H9 (cell line): ENCODE results near the gene DDX46. TPM values are rescaled to one million over a fixed set of nuclear protein-coding genes. Genes with fewer than 3 reads are reported as not detected.

Experiments
- DNase-seq: peaks from one replicate; pipeline ENCODE4 v3.0.0-alpha.2; 2017
- H2AFZ ChIP-seq: one replicate; pipeline ENCODE4 v1.6.1; 2013; ENCODE audit warnings: mild to moderate bottlenecking, low read length, control low read depth, moderate library complexity
- H2AK5ac ChIP-seq: 2 replicates; pipeline ENCODE4 v1.6.1; 2013; ENCODE audit warnings: low read length, control low read depth, mixed read lengths; ENCODE audit not compliant: insufficient read length
- H2BK120ac ChIP-seq: one replicate; pipeline ENCODE4 v1.6.1; 2013; ENCODE audit warnings: low read depth, mild to moderate bottlenecking, low read length, control low read depth, inconsistent platforms; ENCODE audit not compliant: poor library complexity, severe bottlenecking
- H2BK12ac ChIP-seq: 2 replicates; pipeline ENCODE4 v1.6.1; 2013; ENCODE audit warnings: low read length, control low read depth, mixed read lengths, low read depth; ENCODE audit not compliant: insufficient read length
- H2BK15ac ChIP-seq: 2 replicates; pipeline ENCODE4 v1.6.1; 2013; ENCODE audit warnings: low read depth, low read length, control low read depth
- H2BK20ac ChIP-seq: one replicate; pipeline ENCODE4 v1.6.1; 2013; ENCODE audit warnings: low read depth, mild to moderate bottlenecking, low read length, control low read depth, inconsistent platforms; ENCODE audit not compliant: poor library complexity, severe bottlenecking
- H2BK5ac ChIP-seq: 2 replicates; pipeline ENCODE4 v1.6.1; 2013; ENCODE audit warnings: low read length, control low read depth, mixed read lengths; ENCODE audit not compliant: insufficient read length
- H3K14ac ChIP-seq: 2 replicates; pipeline ENCODE4 v1.6.1; 2013; ENCODE audit warnings: low read length, control low read depth; ENCODE audit not compliant: insufficient read depth
- H3K18ac ChIP-seq: 2 replicates; pipeline ENCODE4 v1.6.1; 2013; ENCODE audit warnings: low read depth, mild to moderate bottlenecking, mixed read lengths, low read length, control low read depth; ENCODE audit not compliant: insufficient read length
- H3K23ac ChIP-seq: 2 replicates; pipeline ENCODE4 v1.6.1; 2013; ENCODE audit warnings: low read length, control low read depth, mixed read lengths, low read depth; ENCODE audit not compliant: insufficient read length
- H3K23me2 ChIP-seq: 2 replicates; pipeline ENCODE4 v1.6.1; 2013; ENCODE audit warnings: low read depth, mild to moderate bottlenecking, mixed read lengths, low read length, control low read depth; ENCODE audit not compliant: insufficient read length, poor library complexity, severe bottlenecking
- H3K27ac ChIP-seq: 2 replicates; pipeline ENCODE4 v1.5.1; 2013; ENCODE audit warnings: low read length, control low read depth, mixed read lengths, low read depth; ENCODE audit not compliant: insufficient read length
- H3K27me3 ChIP-seq: 2 replicates; pipeline ENCODE4 v1.6.1; 2013; ENCODE audit warnings: low read length, control low read depth, inconsistent platforms; ENCODE audit not compliant: insufficient read depth
- H3K4ac ChIP-seq: 2 replicates; pipeline ENCODE4 v1.6.1; 2013; ENCODE audit warnings: low read depth, mild to moderate bottlenecking, control low read depth, inconsistent platforms, low read length, moderate library complexity
- H3K4me1 ChIP-seq: 2 replicates; pipeline ENCODE4 v1.6.1; 2013; ENCODE audit warnings: low read length, control low read depth, inconsistent platforms; ENCODE audit not compliant: insufficient read depth
- H3K4me2 ChIP-seq: 2 replicates; pipeline ENCODE4 v1.6.1; 2013; ENCODE audit warnings: low read length, control low read depth, mixed read lengths; ENCODE audit not compliant: insufficient read length, insufficient read depth
- H3K56ac ChIP-seq: 2 replicates; pipeline ENCODE4 v1.6.1; 2013; ENCODE audit warnings: low read depth, mild to moderate bottlenecking, mixed read lengths, low read length, control low read depth; ENCODE audit not compliant: insufficient read length
- H3K79me1 ChIP-seq: 2 replicates; pipeline ENCODE4 v1.6.1; 2013; ENCODE audit warnings: low read depth, mild to moderate bottlenecking, moderate library complexity, low read length, control low read depth, inconsistent platforms; ENCODE audit not compliant: insufficient read depth, poor library complexity, severe bottlenecking
- H3K79me2 ChIP-seq: 2 replicates; pipeline ENCODE4 v1.6.1; 2013; ENCODE audit warnings: low read length, control low read depth, inconsistent platforms; ENCODE audit not compliant: insufficient read depth
- H3K9ac ChIP-seq: 2 replicates; pipeline ENCODE4 v1.6.1; 2013; ENCODE audit warnings: low read length, control low read depth, mixed read lengths; ENCODE audit not compliant: insufficient read length; ENCODE audit errors: extremely low read depth
- H3K9me3 ChIP-seq: one replicate; pipeline ENCODE4 v1.6.1; 2013; ENCODE audit warnings: low read depth, low read length, inconsistent platforms; ENCODE audit not compliant: control insufficient read depth
- H3T11ph ChIP-seq: one replicate; pipeline ENCODE4 v1.6.1; 2013; ENCODE audit warnings: mild to moderate bottlenecking, low read length, control low read depth, inconsistent platforms
- H4K20me1 ChIP-seq: one replicate; pipeline ENCODE4 v1.6.1; 2013; ENCODE audit not compliant: control insufficient read depth, insufficient read length, insufficient read depth
- H4K5ac ChIP-seq: 2 replicates; pipeline ENCODE4 v1.6.1; 2013; ENCODE audit warnings: low read depth, mild to moderate bottlenecking, mixed read lengths, low read length, control low read depth; ENCODE audit not compliant: insufficient read length
- H4K8ac ChIP-seq: replicated peaks from 2 replicates; pipeline ENCODE4 v1.6.1; 2013; ENCODE audit warnings: low read length, control low read depth, mixed read lengths, low read depth; ENCODE audit not compliant: insufficient read length
- H4K91ac ChIP-seq: 2 replicates; pipeline ENCODE4 v1.6.1; 2013; ENCODE audit warnings: low read depth, mild to moderate bottlenecking, moderate library complexity, mixed read lengths, low read length, control low read depth; ENCODE audit not compliant: insufficient read length
- H3K27ac Mint-ChIP-seq, 3 experiments: 2 replicates in 2 of 3; 3 replicates in 1 of 3; pipeline ENCODE4 v1.8.0; 2020 to 2021; ENCODE audit warnings: mixed read lengths in 3 of 3, mild to moderate bottlenecking in 1 of 3, moderate library complexity in 1 of 3
- H3K27me3 Mint-ChIP-seq: 2 replicates; pipeline ENCODE4 v1.8.0; 2021; ENCODE audit warnings: low read depth, mild to moderate bottlenecking, moderate library complexity, mixed read lengths
- H3K36me3 Mint-ChIP-seq, 3 experiments: 2 replicates in 2 of 3; 3 replicates in 1 of 3; pipeline ENCODE4 v1.8.0; 2020 to 2021; ENCODE audit warnings: low read depth in 3 of 3, mixed read lengths in 3 of 3; ENCODE audit not compliant: insufficient read depth in 1 of 3
- H3K4me1 Mint-ChIP-seq, 2 experiments: 2 replicates each; pipeline ENCODE4 v1.8.0; 2020; ENCODE audit warnings: mixed read lengths in 2 of 2
- H3K4me3 Mint-ChIP-seq, 2 experiments: 2 replicates in 1 of 2; 3 replicates in 1 of 2; pipeline ENCODE4 v1.8.0; 2020 to 2021; ENCODE audit warnings: mild to moderate bottlenecking in 2 of 2, mixed read lengths in 2 of 2, moderate library complexity in 1 of 2
- H3K9me3 Mint-ChIP-seq, 2 experiments: 2 replicates in 1 of 2; 3 replicates in 1 of 2; pipeline ENCODE4 v1.8.0; 2020; ENCODE audit warnings: mild to moderate bottlenecking in 2 of 2, mixed read lengths in 2 of 2, moderate library complexity in 1 of 2
- WGBS: extraction: QIAGEN DNeasy Blood & Tissue Kit; methylation state at CpG from one replicate; pipeline ENCODE4 v1.1.7; 2013; ENCODE audit warnings: missing lambda C conversion rate, low lambda C conversion rate, mixed read lengths; ENCODE audit not compliant: insufficient read length; ENCODE audit errors: extremely low coverage; 5-methylcytosine and 5-hydroxymethylcytosine counted together
- total RNA-seq: library from RNA; stranded (reverse); gene quantifications from 2 replicates; pipeline ENCODE4 v1.2.1, GENCODE V29; 2021
- TF ChIP-seq, protein P1 (sequence below): fragments of 200-600 bp; sonication (generic); conservative IDR thresholded peaks from 3 replicates; pipeline ENCODE4 v1.8.0; 2021; ENCODE audit warnings: antibody characterized with exemption, mild to moderate bottlenecking

The DDX46 gene
- total RNA-seq, 1 experiment from 2014 or later = 90.3 TPM

DNA sequence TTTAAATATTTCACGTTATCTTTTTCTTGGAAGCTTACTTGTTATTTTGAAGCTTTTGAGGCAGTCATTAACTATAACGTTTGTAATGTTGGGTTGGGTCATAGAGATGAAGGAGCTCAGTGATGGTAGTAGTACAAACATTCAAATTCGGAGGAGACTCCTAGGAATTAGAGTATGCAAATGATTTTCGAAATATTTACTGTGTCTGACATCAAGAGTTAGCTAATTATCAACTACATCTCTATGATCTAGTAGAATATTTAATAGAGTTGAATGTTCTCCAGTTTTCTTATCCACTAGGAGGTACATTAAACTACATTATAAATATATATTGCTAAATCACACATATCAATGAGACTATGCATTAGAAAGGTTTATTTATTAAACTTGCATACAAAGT is 58.4 kb downstream of the DDX46 start:
- Histone ChIP-seq H3K56ac (no peak overlapping the region), H2BK120ac (no peak overlapping the region), H3K23me2 (no peaks in the 10 kb centered on the region), H3K9me3 (no peaks in the 10 kb centered on the region), H3K4me1 (no peaks in the 10 kb centered on the region), H3K23ac (no peak overlapping the region), H3K79me2 (no peaks in the 10 kb centered on the region), H3K27me3 (no peaks in the 10 kb centered on the region), H3K4ac (no peak overlapping the region), H2BK15ac (no peak overlapping the region), H4K8ac (no peak overlapping the region), H3K4me2 (no peak overlapping the region), H4K20me1 (no peaks in the 10 kb centered on the region), H3K79me1 (peaks cover 3% of the 10 kb centered on the region), H3T11ph (no peak overlapping the region), H2BK20ac (no peak overlapping the region), H2BK12ac (no peak overlapping the region), H3K18ac (no peak overlapping the region), H4K5ac (no peak overlapping the region), H2AFZ (no peak overlapping the region), H2AK5ac (no peak overlapping the region), H3K14ac (no peak overlapping the region), H3K27ac (no peak overlapping the region), H4K91ac (no peak overlapping the region), H3K9ac (no peak overlapping the region), H2BK5ac (no peak overlapping the region)
- Mint-ChIP-seq H3K9me3 (no peaks in the 10 kb centered on the region), H3K36me3 (peaks cover 38 to 88% (median 79%) of the 10 kb centered on the region in 3 experiments; a peak in 6 of 7 replicates), H3K27ac (no peak overlapping the region), H3K4me1 (no peaks in the 10 kb centered on the region), H3K4me3 (no peak overlapping the region), H3K27me3 (no peaks in the 10 kb centered on the region)
- no peak for DNase-seq
- WGBS = no CpG with 5 or more reads among the region's 4 CpGs
- TF ChIP-seq, protein P1, sequence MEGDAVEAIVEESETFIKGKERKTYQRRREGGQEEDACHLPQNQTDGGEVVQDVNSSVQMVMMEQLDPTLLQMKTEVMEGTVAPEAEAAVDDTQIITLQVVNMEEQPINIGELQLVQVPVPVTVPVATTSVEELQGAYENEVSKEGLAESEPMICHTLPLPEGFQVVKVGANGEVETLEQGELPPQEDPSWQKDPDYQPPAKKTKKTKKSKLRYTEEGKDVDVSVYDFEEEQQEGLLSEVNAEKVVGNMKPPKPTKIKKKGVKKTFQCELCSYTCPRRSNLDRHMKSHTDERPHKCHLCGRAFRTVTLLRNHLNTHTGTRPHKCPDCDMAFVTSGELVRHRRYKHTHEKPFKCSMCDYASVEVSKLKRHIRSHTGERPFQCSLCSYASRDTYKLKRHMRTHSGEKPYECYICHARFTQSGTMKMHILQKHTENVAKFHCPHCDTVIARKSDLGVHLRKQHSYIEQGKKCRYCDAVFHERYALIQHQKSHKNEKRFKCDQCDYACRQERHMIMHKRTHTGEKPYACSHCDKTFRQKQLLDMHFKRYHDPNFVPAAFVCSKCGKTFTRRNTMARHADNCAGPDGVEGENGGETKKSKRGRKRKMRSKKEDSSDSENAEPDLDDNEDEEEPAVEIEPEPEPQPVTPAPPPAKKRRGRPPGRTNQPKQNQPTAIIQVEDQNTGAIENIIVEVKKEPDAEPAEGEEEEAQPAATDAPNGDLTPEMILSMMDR = no peak
